Naive thymus-derived CD4-positive, alpha-beta T cell (primary cell): ENCODE data around the gene PTPN5. TPM values are rescaled to one million over a fixed set of nuclear protein-coding genes. Genes with fewer than 3 reads are reported as not detected.

Source experiments
- ATAC-seq: fragments of 150-1000 bp; cut with Tn5 transposase; 2 replicates; pipeline ENCODE4 v1.10.0; 2021; ENCODE audit warnings: mild to moderate bottlenecking, moderate library complexity
- CTCF ChIA-PET: fragments of 350-600 bp; sonication (Branson Sonifier 250); formaldehyde crosslinking; loops from one replicate; lab custom pipeline; 2021; ENCODE audit warnings: antibody characterized with exemption; lab: Charles Lee
- POLR2A ChIA-PET: fragments of 350-600 bp; sonication (Branson Sonifier 250); formaldehyde crosslinking; loops from one replicate; lab custom pipeline; 2021; ENCODE audit warnings: antibody characterized with exemption, inconsistent platforms; lab: Charles Lee
- DNase-seq, 9 donors: peaks; one replicate each; pipeline versions ENCODE4 v3.0.0 to v3.0.0-alpha.2; 2020 to 2022; ENCODE audit warnings: mixed read lengths in 1 of 9
- H3K27ac ChIP-seq: one replicate; pipeline ENCODE4 v1.7.0; 2013; ENCODE audit warnings: mild to moderate bottlenecking, low read depth, low read length, moderate library complexity
- H3K27me3 ChIP-seq, 2 donors: one replicate each; pipeline ENCODE4 v1.7.0; 2013; ENCODE audit warnings: low read length in 2 of 2, mild to moderate bottlenecking in 2 of 2, moderate library complexity in 2 of 2; ENCODE audit not compliant: control insufficient read depth in 2 of 2, insufficient read depth in 2 of 2
- H3K36me3 ChIP-seq, 3 experiments: 1 replicate in 2 of 3; 2 replicates in 1 of 3; pipeline ENCODE4 v1.7.0; 2013; ENCODE audit warnings: low read length in 3 of 3, mild to moderate bottlenecking in 3 of 3, moderate library complexity in 1 of 3; ENCODE audit not compliant: insufficient read depth in 3 of 3, control insufficient read depth in 2 of 3
- H3K4me1 ChIP-seq, 2 donors: one replicate each; pipeline ENCODE4 v1.7.0; 2013; ENCODE audit warnings: low read length in 2 of 2, mild to moderate bottlenecking in 2 of 2, moderate library complexity in 1 of 2; ENCODE audit not compliant: control insufficient read depth in 2 of 2, insufficient read depth in 2 of 2
- H3K4me3 ChIP-seq: 2 replicates; pipeline ENCODE4 v1.7.0; 2013; ENCODE audit warnings: mild to moderate bottlenecking, low read length
- H3K9me3 ChIP-seq, 3 experiments: 1 replicate in 2 of 3; 2 replicates in 1 of 3; pipeline ENCODE4 v1.7.0; 2013; ENCODE audit warnings: low read length in 3 of 3; ENCODE audit not compliant: control insufficient read depth in 2 of 3
- H3K27ac Mint-ChIP-seq, 9 donors: one replicate each; pipeline ENCODE4 v1.8.0; 2020 to 2022; ENCODE audit warnings: mixed read lengths in 9 of 9, mild to moderate bottlenecking in 8 of 9, moderate library complexity in 5 of 9, inconsistent platforms in 2 of 9
- H3K27me3 Mint-ChIP-seq, 5 donors: one replicate each; pipeline ENCODE4 v1.8.0; 2021 to 2022; ENCODE audit warnings: mixed read lengths in 5 of 5, mild to moderate bottlenecking in 1 of 5
- H3K36me3 Mint-ChIP-seq, 5 donors: one replicate each; pipeline ENCODE4 v1.8.0; 2020 to 2022; ENCODE audit warnings: mixed read lengths in 5 of 5, mild to moderate bottlenecking in 3 of 5, inconsistent platforms in 1 of 5
- H3K4me1 Mint-ChIP-seq, 7 donors: one replicate each; pipeline ENCODE4 v1.8.0; 2020 to 2022; ENCODE audit warnings: mixed read lengths in 7 of 7, mild to moderate bottlenecking in 3 of 7, inconsistent platforms in 1 of 7
- H3K4me3 Mint-ChIP-seq, 10 donors: one replicate each; pipeline ENCODE4 v1.8.0; 2020 to 2022; ENCODE audit warnings: mild to moderate bottlenecking in 10 of 10, mixed read lengths in 10 of 10, moderate library complexity in 6 of 10, inconsistent platforms in 2 of 10
- H3K9me3 Mint-ChIP-seq, 11 donors: one replicate each; pipeline ENCODE4 v1.8.0; 2020 to 2022; ENCODE audit warnings: mixed read lengths in 11 of 11, mild to moderate bottlenecking in 4 of 11, inconsistent platforms in 1 of 11, moderate library complexity in 1 of 11
- intact Hi-C, 2 donors: fragments of 100-400 bp; cut with micrococcal nuclease; formaldehyde crosslinking; loops; one replicate each; pipeline ENCODE4 v1.15.1; 2023
- polyA plus RNA-seq, 2 donors: library from polyadenylated mRNA; unstranded; fragments of 300-500 nt; fragmentation: Illumina TruSeq; gene quantifications; one replicate each; pipeline ENCODE4 v1.2.3, GENCODE V29; 2021
- total RNA-seq, 6 experiments: library from RNA in 5 of 6; stranded (reverse) in 5 of 6; gene quantifications; 1 replicate in 5 of 6; 2 replicates in 1 of 6; pipeline ENCODE4 v1.2.3 and lab custom pipeline; 2021 to 2026

PTPN5 gene
- total and polyA plus RNA-seq, 7 experiments from 2014 or later, result not detected

DNA sequence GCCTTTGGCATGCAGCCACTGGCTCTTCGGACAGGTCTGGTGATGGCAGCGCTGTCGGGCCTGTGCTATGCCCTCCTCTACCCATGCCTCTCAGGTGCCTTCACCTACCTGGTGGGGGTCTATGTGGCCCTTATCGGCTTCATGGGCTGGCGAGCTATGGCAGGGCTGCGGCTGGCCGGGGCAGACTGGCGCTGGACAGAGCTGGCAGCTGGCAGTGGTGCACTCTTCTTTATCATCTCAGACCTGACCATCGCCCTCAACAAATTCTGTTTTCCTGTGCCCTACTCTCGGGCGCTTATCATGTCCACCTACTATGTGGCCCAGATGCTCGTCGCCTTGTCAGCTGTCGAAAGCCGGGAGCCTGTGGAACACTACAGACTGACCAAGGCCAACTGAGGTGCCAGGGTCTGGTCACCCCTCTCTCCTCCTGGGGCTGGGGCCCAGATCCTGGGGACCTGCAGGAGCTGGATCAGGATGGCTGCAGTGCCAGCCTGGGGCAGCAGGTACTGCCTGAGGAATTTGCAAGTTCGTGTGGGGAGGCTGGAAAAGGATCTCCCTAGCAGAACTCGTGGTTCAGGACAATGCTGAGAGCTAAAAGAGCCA is 89.9 kb downstream of the PTPN5 start:
- no peak for ATAC-seq
- Mint-ChIP-seq H3K27ac (peak overlapping the region in 2 of 9 donors; percentile 2 to 55), H3K4me3 (peak overlapping the region in 1 of 10 donors; percentile 75), H3K36me3 (peaks cover 0 to 1% (median 0%) of the 10 kb centered on the region in 5 donors), H3K27me3 (peaks cover 0 to 62% (median 0%) of the 10 kb centered on the region in 5 donors), H3K4me1 (peaks cover 28 to 48% (median 39%) of the 10 kb centered on the region in 7 donors), H3K9me3 (no peaks in the 10 kb centered on the region)
- no peak overlapping the region for H3K27ac ChIP-seq
- no peaks in the 10 kb centered on the region for H3K36me3 ChIP-seq
- no peak overlapping the region for H3K4me3 ChIP-seq
- no peaks in the 10 kb centered on the region for H3K9me3 ChIP-seq
- ChIA-PET POLR2A (no interaction called here), CTCF (interaction anchor here (0.6 to 1.2 kb wide), 2 partner anchors 15 to 29 kb away, joined by 3 to 6 read pairs; no protein-coding TSS in a partner anchor)
- no peaks in the 10 kb centered on the region for H3K27me3 ChIP-seq
- DNase-seq, result no peak
- intact Hi-C loops, result no loop called here
- peaks cover 15 to 16% of the 10 kb centered on the region in 2 donors for H3K4me1 ChIP-seq

DNA sequence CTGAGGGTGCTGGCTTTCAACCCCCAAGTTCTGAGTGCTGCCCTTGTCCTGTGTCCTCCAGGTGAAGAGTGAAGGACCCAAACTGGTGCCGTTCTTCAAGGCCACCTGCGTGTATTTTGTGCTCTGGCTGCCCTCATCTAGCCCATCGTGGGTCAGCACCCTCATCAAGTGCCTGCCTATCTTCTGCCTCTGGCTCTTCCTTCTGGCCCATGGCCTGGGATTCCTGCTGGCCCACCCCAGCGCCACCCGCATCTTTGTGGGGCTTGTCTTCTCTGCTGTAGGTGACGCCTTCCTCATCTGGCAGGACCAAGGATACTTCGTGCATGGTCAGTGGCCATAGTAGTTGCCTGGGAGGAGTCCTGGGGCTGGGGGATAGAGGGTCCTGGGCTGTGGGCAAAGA is 90.7 kb downstream of the PTPN5 start:
- H3K27me3 ChIP-seq, result no peaks in the 10 kb centered on the region
- no peaks in the 10 kb centered on the region for H3K36me3 ChIP-seq
- ChIA-PET CTCF (no interaction called here), POLR2A (no interaction called here)
- Mint-ChIP-seq H3K9me3 (no peaks in the 10 kb centered on the region), H3K27ac (peak overlapping the region in 3 of 9 donors; percentile 14 to 25 (median 14)), H3K27me3 (peaks cover 0 to 58% (median 0%) of the 10 kb centered on the region in 5 donors), H3K4me3 (peak overlapping the region in 5 of 10 donors; percentile 11 to 75 (median 55)), H3K36me3 (no peaks in the 10 kb centered on the region), H3K4me1 (peaks cover 22 to 45% (median 37%) of the 10 kb centered on the region in 7 donors)
- DNase-seq (no peak), ATAC-seq (no peak)
- H3K27ac ChIP-seq, result no peak overlapping the region
- no peak overlapping the region for H3K4me3 ChIP-seq
- intact Hi-C loops, result no loop called here
- no peaks in the 10 kb centered on the region for H3K9me3 ChIP-seq
- H3K4me1 ChIP-seq, result peaks cover 14 to 16% of the 10 kb centered on the region in 2 donors

DNA sequence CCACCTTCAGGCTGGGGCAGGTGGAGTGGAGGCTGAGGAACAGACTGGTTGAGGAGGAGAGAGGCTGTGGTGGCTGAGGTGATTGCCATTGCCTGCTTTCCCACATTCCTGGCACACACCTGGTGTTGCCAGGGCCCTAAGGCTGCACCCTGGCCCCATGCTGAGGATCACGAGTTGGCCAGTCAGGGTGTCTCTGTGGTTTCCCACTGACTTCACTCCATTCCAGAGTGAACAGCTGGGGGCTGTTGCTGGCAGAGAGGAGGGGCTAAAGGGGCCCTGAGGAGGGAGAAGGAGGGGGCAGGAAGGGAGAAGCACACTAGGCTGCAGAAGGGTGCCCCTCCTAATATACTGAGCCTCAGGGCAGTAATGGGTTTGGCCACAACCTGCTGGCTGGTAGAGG is 91.2 kb downstream of the PTPN5 start:
- no peak for DNase-seq
- H3K36me3 Mint-ChIP-seq, result no peaks in the 10 kb centered on the region
- Histone ChIP-seq H3K36me3 (no peaks in the 10 kb centered on the region), H3K27me3 (no peaks in the 10 kb centered on the region), H3K4me3 (no peak overlapping the region), H3K9me3 (no peaks in the 10 kb centered on the region), H3K4me1 (peaks cover 9 to 11% of the 10 kb centered on the region in 2 donors), H3K27ac (no peak overlapping the region)
- H3K4me3 Mint-ChIP-seq, result peak overlapping the region; percentile 61 to 89 (median 82)
- CTCF ChIA-PET, result no interaction called here
- POLR2A ChIA-PET, result interaction anchor here (0.9 kb wide), 1 partner anchor 174 kb away, joined by 3 read pairs; no protein-coding TSS in a partner anchor
- H3K9me3 Mint-ChIP-seq, result no peaks in the 10 kb centered on the region
- H3K27ac Mint-ChIP-seq, result peak overlapping the region in 6 of 9 donors; percentile 42 to 90 (median 79)
- ATAC-seq, result no peak
- H3K27me3 Mint-ChIP-seq, result peaks cover 0 to 57% (median 0%) of the 10 kb centered on the region in 5 donors
- intact Hi-C loops, result no loop called here
- H3K4me1 Mint-ChIP-seq, result peaks cover 17 to 41% (median 32%) of the 10 kb centered on the region in 7 donors

DNA sequence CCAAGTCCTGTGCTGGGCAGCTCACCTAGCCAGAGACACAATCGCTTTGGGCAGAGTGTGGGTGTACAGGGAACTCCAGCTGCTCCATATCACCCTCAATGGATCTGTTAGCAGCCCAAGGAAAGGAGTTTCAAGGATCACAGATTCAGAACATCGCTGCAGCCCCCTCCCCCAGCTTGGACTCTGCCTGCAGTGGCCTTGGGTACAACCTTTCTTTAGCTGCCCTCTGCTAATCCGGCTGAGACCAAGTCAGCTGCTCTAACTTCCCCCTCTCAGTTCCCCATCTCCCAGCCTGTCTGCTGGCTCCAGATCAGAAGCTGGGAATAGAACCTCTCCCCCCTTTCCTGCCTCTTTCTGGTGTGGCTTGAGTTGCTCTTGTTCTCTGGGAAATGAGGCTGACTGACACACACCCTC is 91.7 kb downstream of the PTPN5 start:
- H3K4me1 ChIP-seq, result peaks cover 6% of the 10 kb centered on the region in 2 donors
- Mint-ChIP-seq H3K27me3 (peaks cover 0 to 52% (median 0%) of the 10 kb centered on the region in 5 donors), H3K4me1 (peaks cover 13 to 36% (median 27%) of the 10 kb centered on the region in 7 donors), H3K9me3 (no peaks in the 10 kb centered on the region), H3K27ac (peak overlapping the region; percentile 42 to 90 (median 84)), H3K4me3 (peak overlapping the region; percentile 61 to 89 (median 82)), H3K36me3 (no peaks in the 10 kb centered on the region)
- no peak overlapping the region for H3K27ac ChIP-seq
- intact Hi-C loops, result loop anchor here (5.0 to 10.0 kb wide), 2 partner anchors 48 to 685 kb away; partner anchors contain the start of gene SERGEF (in 1 of the 2)
- no peaks in the 10 kb centered on the region for H3K27me3 ChIP-seq
- ATAC-seq (no peak), DNase-seq (no peak)
- POLR2A ChIA-PET, result interaction anchor here (0.9 kb wide), 2 partner anchors 8 to 174 kb away, joined by 3 to 4 read pairs; no protein-coding TSS in a partner anchor
- CTCF ChIA-PET, result no interaction called here
- no peak overlapping the region for H3K4me3 ChIP-seq
- no peaks in the 10 kb centered on the region for H3K9me3 ChIP-seq
- no peaks in the 10 kb centered on the region for H3K36me3 ChIP-seq

DNA sequence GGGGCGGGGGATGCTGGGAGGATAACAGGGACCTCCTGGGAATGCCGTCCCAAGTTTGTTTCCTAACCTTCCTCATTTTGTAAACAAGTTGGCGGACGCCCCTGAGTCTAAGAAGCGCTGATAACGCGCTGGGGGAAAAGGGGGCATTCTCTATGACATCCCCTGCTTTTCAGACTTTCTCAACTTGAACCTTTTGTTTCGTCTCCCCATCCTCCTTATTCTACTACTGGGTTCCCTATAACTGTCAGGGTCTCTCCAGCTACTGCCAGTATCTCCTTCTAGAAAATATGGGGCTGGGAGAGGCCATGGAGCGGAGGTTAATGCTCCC is 92.4 kb downstream of the PTPN5 start:
- POLR2A ChIA-PET, result interaction anchor here (0.9 to 2.1 kb wide), 3 partner anchors 9 to 65 kb away, joined by 4 to 12 read pairs (median 6); partner anchors contain the start of gene SPTY2D1
- no peaks in the 10 kb centered on the region for H3K36me3 Mint-ChIP-seq

DNA sequence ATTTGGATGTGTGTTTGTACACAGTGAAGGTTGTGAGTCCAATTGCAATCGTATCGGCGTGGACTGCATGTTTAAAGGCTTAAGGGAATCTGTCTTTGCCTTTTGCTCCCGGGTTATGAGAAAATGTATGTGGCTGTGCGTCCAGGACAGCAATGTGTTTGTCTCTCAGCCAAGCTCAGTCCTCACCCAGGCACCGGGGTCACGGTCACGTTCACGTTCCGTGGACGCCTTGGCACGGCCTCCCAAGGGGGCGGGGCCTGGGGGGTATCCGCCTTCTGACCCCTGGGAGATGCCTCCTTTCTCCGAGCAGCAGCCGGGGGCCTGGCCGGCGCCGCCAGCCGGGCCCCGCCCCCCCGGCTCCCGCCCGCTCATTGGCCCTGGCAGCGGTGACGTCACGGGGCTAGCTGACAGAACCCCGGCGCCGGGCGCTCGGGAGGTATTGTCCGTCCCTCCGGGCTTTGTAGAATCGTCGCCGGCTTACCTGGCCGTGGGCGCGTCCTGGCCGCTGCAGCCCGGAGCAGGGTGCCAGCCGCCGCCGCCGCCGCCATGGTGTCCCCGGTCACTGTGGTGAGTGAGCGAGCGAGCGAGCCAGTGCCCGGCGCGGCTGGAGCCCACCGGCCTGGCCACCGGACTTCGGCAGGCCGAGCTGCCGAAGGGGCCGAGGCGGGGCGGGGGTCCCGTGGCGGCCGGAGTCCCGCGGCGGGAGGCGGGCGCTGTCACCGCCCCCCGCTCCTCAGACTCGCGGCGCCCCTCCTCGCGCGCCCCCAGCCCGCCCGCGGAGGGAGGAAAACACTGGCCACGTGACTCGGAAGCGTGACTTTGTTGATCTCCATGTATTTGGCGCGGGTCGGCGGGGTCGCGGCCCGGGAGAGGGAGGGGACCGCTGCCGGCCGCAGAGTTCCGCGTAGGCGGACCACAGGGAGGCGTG is 93.0 kb downstream of the PTPN5 start, which contains the start of gene TMEM86A:
TMEM86A (plus strand) TSS at position 439 of the 928 bp plus-strand sequence; CDS start at position 547, 108 bp downstream.
- peaks cover 0 to 39% (median 0%) of the 10 kb centered on the region in 5 donors for H3K27me3 Mint-ChIP-seq
- H3K27ac ChIP-seq, result peak within 1 kb of the TSS; percentile 72
- ATAC-seq (peak; percentile 97), DNase-seq (peak; percentile 81 to 89 (median 87))
- H3K36me3 ChIP-seq, result no peaks in the 10 kb centered on the region
- H3K36me3 Mint-ChIP-seq, result no peaks in the 10 kb centered on the region
- POLR2A ChIA-PET, result interaction anchor here (0.6 to 2.1 kb wide), 7 partner anchors 10 to 173 kb away, joined by 3 to 12 read pairs (median 3); partner anchors contain the start of gene SPTY2D1
- H3K9me3 Mint-ChIP-seq, result no peaks in the 10 kb centered on the region
- peak within 1 kb of the TSS; percentile 76 to 89 (median 84) for H3K4me3 Mint-ChIP-seq
- H3K27me3 ChIP-seq, result no peaks in the 10 kb centered on the region
- intact Hi-C loops, result loop anchor here (1.0 to 10.0 kb wide), 9 partner anchors 8 to 684 kb away; partner anchors contain the start of genes SPTY2D1 (in 2 of the 2), GTF2H1 (in 1 of the 2), HPS5 (in 1 of the 2) and SERGEF (in 1 of the 2)
- H3K27ac Mint-ChIP-seq, result peak within 1 kb of the TSS; percentile 42 to 95 (median 89)
- H3K9me3 ChIP-seq, result no peaks in the 10 kb centered on the region
- H3K4me1 Mint-ChIP-seq, result peaks cover 14 to 27% (median 20%) of the 10 kb centered on the region in 7 donors
- peak within 1 kb of the TSS; percentile 42 for H3K4me3 ChIP-seq
- CTCF ChIA-PET, result interaction anchor here (1.7 kb wide), 1 partner anchor 24 kb away, joined by 15 read pairs; no protein-coding TSS in a partner anchor
- peaks cover 6% of the 10 kb centered on the region in 2 donors for H3K4me1 ChIP-seq

More for the DNA sequence above, 92.4 kb downstream of the PTPN5 start:
- Mint-ChIP-seq H3K9me3 (no peaks in the 10 kb centered on the region), H3K4me1 (peaks cover 12 to 30% (median 20%) of the 10 kb centered on the region in 7 donors), H3K27ac (peak overlapping the region; percentile 42 to 88 (median 84)), H3K4me3 (peak overlapping the region; percentile 61 to 89 (median 82)), H3K27me3 (peaks cover 0 to 45% (median 0%) of the 10 kb centered on the region in 5 donors)
- no peak for DNase-seq
- peak overlapping the region; percentile 42 for H3K4me3 ChIP-seq
- intact Hi-C loops, result loop anchor here (5.0 to 10.0 kb wide), 2 partner anchors 47 to 684 kb away; partner anchors contain the start of gene SERGEF (in 1 of the 2)
- no peaks in the 10 kb centered on the region for H3K36me3 ChIP-seq
- H3K27me3 ChIP-seq, result no peaks in the 10 kb centered on the region
- no peak for ATAC-seq
- peak overlapping the region; percentile 72 for H3K27ac ChIP-seq
- H3K4me1 ChIP-seq, result peaks cover 6% of the 10 kb centered on the region in 2 donors
- no peaks in the 10 kb centered on the region for H3K9me3 ChIP-seq
- CTCF ChIA-PET, result no interaction called here
